Panc1 (cell line): ENCODE results near the gene ST3GAL2.

Experiments used
- POLR2AphosphoS5 ChIP-seq: IDR thresholded peaks from 2 replicates; pipeline ENCODE4 v1.6.1; 2012; ENCODE audit warnings: mild to moderate bottlenecking, low read depth, low read length, moderate library complexity
- TF ChIP-seq, protein P1 (sequence below): fragments of 450-650 bp; IDR thresholded peaks from 2 replicates; pipeline ENCODE4 v1.5.1; 2017; ENCODE audit warnings: mild to moderate bottlenecking

DNA sequence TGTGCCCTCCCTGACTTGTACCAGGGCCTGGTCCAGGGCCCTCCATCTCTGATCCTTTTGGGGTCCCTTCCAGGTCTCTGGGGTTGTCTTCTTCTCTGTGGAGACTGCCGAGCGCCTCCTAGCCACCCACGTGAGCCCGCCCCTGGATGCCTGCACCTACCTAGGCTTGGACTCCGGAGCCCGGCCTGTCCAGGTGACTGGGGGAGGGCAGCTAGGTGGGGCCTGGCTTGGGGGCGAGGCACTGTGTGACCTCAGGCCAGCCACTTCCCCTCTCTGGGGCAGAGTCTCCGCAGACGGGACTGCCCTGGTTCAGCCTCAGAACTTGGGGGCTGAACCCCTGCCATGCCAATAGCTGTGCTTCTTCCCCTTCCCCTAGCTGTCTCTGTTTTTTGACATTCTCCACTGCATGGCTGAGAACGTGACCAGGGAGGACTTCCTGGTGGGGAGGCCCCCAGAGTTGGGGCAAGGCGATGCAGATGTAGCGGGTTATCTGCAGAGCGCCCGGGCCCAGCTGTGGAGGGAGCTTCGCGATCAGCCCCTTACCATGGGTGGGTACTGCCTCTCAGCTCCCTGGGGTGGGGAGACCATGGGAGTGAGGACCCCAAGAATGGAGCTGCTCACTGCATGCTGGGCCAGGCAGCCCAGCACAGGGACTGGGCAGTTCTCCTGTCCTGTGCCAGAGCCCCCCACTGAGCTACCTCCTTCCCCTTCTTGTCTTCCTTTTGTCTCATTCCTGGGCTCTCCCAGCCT lies 30.1 kb upstream of the ST3GAL2 start:
- no peak for TF ChIP-seq POLR2AphosphoS5
- TF ChIP-seq, protein P1, sequence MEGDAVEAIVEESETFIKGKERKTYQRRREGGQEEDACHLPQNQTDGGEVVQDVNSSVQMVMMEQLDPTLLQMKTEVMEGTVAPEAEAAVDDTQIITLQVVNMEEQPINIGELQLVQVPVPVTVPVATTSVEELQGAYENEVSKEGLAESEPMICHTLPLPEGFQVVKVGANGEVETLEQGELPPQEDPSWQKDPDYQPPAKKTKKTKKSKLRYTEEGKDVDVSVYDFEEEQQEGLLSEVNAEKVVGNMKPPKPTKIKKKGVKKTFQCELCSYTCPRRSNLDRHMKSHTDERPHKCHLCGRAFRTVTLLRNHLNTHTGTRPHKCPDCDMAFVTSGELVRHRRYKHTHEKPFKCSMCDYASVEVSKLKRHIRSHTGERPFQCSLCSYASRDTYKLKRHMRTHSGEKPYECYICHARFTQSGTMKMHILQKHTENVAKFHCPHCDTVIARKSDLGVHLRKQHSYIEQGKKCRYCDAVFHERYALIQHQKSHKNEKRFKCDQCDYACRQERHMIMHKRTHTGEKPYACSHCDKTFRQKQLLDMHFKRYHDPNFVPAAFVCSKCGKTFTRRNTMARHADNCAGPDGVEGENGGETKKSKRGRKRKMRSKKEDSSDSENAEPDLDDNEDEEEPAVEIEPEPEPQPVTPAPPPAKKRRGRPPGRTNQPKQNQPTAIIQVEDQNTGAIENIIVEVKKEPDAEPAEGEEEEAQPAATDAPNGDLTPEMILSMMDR: no peak
